ENCODE results near the gene KAT7.

Gene KAT7

DNA sequence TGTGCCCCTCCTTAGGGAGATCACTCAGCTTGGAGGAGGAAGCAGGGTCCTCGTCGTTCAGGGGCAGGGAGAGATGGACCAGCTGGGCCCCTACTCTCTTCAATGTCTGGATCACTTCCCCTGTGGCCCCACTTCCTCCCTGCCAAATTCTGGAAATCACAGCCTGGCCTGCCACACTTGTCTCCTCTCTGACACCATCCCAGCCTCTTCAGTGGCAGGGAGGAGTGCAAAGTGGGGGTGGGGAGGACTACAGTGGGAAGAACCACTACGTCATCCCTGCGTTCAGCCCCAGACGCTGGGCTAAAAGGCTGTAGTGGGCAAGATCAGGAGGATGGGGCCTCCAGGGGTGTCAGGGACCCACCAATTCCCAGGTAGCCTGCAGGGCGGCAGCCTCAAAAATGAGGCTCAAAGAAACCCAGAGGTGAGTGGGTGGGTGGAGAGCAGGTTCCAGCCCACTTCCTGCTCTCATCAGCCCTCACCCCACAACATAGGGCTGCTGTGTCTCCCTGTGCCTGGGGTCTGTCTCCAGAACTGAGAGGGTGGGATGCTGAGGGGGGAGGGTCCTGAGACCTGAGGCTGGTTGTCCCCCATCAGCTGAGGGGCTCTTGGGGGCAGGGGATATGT, 84.4 kb downstream of the KAT7 start:
- no peak for DNase-seq (ENCODE audit: low read depth)

DNA sequence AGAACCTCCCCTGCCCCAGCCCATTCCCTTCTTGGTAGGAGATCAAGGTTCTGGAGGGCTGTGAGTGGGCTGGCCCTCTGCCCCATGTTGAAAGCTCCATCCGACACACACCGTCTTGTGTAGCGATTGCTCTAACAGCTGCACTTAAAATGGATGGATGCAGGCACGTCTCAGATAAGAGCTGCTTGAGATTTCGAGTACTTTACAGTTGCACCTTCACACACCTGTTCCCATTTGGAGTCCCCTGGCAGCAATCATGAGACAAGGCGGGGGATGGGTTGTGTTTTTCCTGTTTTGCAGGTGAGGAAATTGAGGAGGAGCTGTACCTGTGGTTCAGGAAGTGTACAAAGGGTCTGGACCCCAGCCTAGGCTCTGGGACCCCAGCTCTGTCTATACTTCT, 85.0 kb downstream of the KAT7 start:
- no peak for DNase-seq (ENCODE audit: low read depth)

DNA sequence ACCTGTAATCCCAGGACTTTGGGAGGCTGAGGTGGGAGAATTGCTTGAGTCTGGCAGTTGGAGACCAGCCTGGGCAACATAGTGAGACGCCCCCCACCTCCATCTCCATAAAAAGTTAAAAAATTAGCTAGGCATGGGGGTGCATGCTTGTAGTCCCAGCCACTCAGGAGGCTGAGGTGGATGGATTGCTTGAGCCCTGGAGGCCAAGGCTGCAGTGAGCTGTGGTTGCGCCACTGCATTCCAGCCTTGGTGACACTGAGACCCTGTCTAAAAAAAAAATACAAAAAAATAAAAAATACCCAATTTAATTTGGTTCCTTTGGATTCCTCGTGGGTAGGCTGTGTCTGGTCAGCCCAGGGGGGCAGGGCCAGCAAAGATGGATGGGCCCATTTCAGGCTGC, 85.4 kb downstream of the KAT7 start:
- DNase-seq (ENCODE audit: low read depth): no peak

DNA sequence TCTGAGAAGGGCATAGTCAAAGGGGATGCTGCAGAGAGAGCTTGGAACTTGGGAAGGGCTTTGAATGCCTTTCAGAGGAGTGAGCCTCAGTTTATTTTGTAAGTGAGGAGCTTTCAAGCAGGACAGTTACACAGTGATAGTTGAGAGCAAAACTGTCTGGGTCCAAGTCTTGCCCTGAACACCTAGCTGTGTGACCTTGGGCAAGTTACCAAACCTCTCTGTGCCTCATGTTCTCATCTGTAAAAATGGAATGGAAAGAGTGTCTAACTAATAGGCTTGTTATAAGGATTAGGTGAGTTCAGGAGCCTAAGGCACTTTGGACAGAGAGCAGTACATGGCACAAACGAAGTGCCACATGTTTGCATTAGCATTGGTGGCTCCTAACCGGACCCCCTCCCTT, 86.4 kb downstream of the KAT7 start:
- DNase-seq (ENCODE audit: low read depth): no peak

DNA sequence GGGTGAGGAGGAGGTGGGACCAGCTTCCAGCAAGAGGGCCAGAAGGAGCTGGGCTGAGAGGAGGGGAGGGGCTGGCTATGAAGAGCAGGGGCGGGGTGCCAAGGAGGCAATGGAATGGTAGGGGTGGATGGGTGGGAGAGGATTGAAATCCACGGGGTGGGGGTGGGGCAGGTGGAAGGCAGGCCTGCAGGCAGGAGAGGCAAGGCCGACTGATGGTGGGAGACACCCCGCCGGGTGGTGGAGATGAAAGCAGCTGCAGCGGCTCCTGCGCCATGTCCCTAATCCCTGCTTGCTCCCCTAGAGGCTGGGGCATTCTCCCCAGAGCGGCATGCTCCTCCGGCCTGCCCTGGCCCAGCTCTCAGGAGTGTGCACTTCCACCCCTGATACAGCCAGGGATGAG, 87.2 kb downstream of the KAT7 start:
- no peak for DNase-seq (ENCODE audit: low read depth)

DNA sequence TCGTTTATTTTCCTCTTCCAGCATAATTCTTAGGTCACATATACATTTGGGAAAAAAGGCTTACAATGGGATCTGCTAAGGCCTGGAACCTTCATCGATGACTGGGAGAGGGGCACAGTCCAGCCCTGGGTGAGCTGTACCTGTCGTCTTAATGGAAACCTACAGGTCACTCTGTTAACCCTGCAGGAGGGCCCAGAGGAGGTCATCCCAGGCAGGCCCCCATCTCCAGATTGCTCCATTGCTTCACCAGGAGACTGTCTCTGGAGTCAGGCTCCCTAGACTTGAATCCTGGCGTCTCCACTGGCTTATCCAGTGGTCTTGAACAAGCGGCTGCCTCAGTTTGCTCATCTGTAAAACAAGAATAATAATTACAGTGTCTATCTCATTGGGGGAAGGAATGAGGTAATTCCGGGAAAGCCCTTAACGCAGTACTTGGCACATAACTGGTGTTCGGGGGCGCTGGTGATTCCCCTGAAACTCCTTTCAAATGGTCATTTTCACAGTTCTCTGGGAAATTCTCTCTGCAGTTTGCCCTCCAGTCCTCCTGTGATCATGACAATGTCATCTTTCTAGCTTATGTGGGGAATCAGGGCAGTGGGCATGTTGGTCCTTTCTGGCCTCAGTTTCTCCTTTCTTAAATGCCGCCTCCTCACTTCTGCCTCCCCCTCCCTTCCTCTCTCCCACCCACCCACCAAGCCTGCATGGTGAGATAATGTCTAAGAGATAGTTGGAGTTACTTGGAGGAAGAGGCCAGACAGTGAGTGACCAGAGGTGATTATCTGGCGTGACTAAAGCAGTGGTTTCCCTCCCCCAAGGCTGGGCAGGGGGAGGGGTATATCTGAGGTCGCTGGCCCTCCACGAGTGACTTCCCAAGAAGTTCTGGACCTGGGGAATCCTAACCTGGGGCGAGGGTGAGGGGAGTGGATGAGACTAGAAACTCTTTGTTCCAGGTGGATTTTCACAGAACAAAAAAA, 90.7 kb downstream of the KAT7 start:
- no peak for DNase-seq (ENCODE audit: low read depth)

DNA sequence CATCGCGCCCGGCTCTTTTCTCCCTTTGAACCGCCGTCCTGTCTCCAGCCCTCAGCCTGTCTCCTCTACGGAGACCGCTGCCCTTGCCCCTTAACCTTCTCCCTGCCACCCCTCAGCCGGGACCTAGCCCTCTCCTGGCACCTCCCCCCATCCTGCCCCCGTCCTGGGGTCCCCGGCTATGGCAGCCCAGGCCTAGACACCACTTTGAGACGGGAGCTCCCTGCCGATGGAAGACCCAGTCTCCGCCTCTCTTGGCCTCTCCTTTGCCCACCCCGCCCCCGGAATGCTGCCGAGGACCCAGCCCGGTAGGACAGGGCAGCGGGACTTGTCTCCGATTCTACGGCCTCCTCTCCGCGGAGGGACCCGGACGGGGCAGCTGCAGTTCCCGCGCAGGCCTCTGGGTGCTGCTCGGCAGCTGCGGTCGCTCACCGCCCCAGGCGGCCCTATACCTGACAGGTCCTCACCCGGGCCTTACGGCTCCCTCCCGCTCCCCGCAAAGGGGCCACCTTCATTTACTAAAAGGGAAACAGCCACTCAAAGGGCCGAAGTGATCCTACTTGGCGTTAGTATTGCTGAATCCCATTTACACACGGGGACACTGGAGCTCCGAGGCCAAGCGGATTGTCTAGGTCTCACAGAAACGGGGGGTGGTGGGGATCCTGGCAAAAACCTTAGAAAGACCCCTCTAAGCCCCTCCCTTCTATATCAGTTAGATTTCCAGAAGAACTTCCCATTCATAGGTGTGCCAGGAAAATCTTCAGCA, 92.0 kb downstream of the KAT7 start:
- no peak for DNase-seq (ENCODE audit: low read depth)

DNA sequence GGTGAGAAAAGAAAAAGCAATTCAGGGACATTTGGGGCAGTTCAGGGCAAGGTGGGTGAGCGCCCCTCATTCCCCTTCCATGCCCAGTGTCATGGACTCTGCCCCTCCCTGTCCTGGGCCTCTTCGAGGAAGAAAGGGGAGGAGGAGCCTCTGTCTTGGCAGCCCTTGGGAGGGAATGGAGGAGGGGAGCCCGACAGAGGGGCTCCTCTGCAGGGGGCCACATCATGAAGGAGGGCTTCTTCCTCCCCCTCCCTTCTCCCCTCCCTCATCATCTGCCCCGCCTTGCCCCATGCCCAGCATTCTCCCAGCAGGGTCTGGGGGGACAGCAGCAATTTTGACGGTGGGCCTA, 92.5 kb downstream of the KAT7 start:
- DNase-seq (ENCODE audit: low read depth): no peak

DNA sequence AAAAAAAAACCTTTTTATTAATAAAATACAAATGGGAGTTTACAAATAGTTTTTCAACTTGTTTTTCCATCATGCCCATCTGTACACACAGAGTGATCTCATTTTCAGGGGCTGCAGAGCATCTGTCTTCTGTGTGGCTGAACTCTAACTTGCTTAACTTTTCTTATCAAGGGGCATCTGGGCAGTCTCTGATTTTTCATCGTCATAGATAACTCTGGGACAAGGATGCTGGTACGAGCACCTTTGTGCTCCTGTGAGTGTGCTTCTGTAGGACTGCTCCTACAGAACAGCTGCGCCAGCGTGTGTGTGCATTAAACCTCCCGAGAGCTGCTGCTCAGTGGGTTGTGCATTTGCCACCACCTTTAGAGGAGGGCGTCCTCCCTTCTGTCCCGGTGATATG, 94.0 kb downstream of the KAT7 start:
- no peak for DNase-seq (ENCODE audit: low read depth)

Measured in stromal cell of bone marrow (primary cell).